Measurements from ENCODE around the gene ADSL.

Gene ADSL

DNA sequence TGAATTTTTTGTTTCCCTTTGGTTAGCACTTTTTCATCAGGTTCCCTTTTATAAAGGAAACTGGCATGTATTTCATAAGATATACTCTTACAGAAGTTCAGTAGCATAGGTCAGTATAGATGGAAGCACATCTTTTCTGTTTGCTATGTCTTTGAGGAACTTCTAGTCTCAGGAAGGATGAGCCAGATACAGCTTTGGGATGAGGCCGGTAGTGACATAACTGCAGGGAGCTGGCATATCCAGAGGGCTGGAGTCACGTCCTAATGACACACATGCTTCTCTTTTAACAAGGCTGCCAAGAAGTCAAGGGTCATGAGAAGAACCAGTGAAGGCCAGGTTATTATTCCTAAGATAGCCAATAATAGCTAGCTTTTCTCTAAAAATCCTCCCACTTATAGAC, 33.3 kb upstream of the ADSL start:
- no peak for DNase-seq
- Histone ChIP-seq H3K36me3 (replicated peaks) (peaks cover 59% of the 10 kb centered on the region), H3K27me3 (replicated peaks) (no peaks in the 10 kb centered on the region), H3K27ac (no peak overlapping the region), H3K4me3 (ENCODE audit: low read depth, low read length) (no peak overlapping the region)
- TF ChIP-seq, protein P1, sequence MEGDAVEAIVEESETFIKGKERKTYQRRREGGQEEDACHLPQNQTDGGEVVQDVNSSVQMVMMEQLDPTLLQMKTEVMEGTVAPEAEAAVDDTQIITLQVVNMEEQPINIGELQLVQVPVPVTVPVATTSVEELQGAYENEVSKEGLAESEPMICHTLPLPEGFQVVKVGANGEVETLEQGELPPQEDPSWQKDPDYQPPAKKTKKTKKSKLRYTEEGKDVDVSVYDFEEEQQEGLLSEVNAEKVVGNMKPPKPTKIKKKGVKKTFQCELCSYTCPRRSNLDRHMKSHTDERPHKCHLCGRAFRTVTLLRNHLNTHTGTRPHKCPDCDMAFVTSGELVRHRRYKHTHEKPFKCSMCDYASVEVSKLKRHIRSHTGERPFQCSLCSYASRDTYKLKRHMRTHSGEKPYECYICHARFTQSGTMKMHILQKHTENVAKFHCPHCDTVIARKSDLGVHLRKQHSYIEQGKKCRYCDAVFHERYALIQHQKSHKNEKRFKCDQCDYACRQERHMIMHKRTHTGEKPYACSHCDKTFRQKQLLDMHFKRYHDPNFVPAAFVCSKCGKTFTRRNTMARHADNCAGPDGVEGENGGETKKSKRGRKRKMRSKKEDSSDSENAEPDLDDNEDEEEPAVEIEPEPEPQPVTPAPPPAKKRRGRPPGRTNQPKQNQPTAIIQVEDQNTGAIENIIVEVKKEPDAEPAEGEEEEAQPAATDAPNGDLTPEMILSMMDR (IDR thresholded peaks at IDR 0.05; ENCODE audit: low read depth, low read length, missing control alignments) = no peak
- in situ Hi-C loops (cut with HindIII; ENCODE audit: low pct_ligation_motif_present, low sequenced_read_pairs) = no loop called here

DNA sequence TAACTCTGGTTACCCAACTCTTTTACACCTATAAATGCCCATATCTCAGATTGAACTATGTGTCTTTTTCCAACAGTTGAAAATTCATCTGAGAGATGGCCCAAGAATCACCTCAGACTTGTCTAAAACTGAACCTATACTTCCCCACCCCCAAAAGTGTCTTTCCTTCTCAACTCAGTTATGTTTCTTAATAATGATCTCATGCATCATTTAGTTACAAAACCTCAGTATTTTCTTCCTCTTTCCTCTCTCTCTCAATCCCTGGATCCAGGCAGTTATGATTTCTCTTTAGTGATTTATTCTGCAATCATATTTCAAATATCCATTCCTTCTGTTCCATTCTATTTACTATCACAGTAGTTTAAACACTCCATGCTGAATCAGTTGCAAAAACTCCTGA, 32.3 kb upstream of the ADSL start:
- Histone ChIP-seq H3K27ac (no peak overlapping the region), H3K4me3 (ENCODE audit: low read depth, low read length) (no peak overlapping the region), H3K27me3 (replicated peaks) (no peaks in the 10 kb centered on the region), H3K36me3 (replicated peaks) (peaks cover 53% of the 10 kb centered on the region)
- no peak for DNase-seq
- in situ Hi-C loops (cut with HindIII; ENCODE audit: low pct_ligation_motif_present, low sequenced_read_pairs) = no loop called here
- TF ChIP-seq, protein P1 (IDR thresholded peaks at IDR 0.05; ENCODE audit: low read depth, low read length, missing control alignments) = no peak

DNA sequence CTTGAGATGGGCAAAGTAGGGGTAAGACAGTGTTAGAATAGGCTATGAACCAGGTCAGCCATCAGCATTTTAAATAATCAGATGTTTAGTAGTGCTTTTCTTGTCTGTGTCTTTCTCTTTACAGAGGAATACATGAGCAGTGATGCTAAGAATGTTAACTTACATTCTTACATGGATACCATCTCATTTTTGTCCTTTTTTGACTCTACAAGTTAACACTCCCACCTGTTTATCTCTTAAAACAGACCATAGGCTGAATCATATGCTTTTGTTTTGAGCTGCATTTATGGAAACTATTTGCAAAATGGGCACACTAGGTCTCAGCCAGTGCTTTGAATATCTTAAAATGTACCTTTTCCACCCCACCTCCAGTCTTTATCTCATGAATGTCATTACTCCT, 25.6 kb upstream of the ADSL start:
- in situ Hi-C loops (cut with HindIII; ENCODE audit: low pct_ligation_motif_present, low sequenced_read_pairs) = no loop called here
- Histone ChIP-seq H3K27ac (no peak overlapping the region), H3K4me3 (ENCODE audit: low read depth, low read length) (no peak overlapping the region), H3K27me3 (replicated peaks) (no peaks in the 10 kb centered on the region), H3K36me3 (replicated peaks) (peaks cover 35% of the 10 kb centered on the region)
- TF ChIP-seq, protein P1 (IDR thresholded peaks at IDR 0.05; ENCODE audit: low read depth, low read length, missing control alignments) = no peak
- DNase-seq = no peak

DNA sequence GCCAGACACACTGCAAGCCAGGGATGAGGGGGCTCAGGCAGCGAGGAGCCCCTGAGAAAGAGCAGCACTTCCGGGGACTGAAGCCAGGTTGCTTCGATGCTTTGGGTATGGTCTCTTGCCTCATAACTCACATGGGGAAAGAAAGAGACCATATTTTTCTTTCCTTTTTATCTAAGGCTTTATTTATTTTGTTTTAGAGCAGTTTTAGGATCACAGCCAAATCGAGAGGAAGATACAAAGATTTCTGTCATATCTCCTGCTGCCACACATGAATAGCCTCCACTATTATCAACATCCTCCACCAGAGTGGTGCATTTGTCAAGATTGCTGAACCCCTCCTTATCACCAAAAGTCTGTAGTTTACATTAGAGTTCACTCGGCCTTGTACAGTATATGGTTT, 24.3 kb upstream of the ADSL start:
- no peak overlapping the region for H3K4me3 ChIP-seq (ENCODE audit: low read depth, low read length)
- TF ChIP-seq, protein P1 (IDR thresholded peaks at IDR 0.05; ENCODE audit: low read depth, low read length, missing control alignments) = no peak
- H3K27me3 ChIP-seq (replicated peaks) = no peaks in the 10 kb centered on the region
- peaks cover 26% of the 10 kb centered on the region for H3K36me3 ChIP-seq (replicated peaks)
- in situ Hi-C loops (cut with HindIII; ENCODE audit: low pct_ligation_motif_present, low sequenced_read_pairs) = no loop called here
- no peak overlapping the region for H3K27ac ChIP-seq
- DNase-seq = no peak

DNA sequence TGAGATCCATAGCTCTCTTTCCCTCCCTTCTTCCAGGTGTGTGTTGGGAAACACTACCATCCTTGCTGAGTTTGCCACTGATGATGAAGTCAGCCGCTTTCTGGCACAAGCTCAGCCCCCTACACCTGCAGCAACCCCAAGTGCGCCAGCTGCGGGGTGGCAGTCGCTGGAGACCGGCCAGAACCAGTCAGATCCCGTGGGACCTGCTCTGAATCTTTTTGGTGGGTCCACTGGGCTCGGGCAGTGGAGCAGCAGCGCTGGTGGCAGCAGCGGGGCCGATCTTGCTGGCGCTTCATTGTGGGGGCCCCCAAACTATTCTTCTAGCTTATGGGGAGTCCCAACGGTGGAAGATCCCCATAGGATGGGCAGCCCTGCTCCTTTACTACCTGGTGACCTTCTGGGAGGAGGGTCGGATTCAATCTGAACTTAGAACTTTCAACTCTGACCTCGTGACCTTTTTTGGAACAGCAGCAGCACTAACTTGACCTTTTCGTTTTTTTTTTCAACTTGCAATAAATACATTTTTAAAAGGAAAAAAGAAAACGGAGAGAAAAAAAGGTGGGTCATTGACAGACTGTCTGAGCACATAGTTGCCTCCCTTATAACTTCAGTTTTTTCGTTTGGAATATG, 23.4 kb upstream of the ADSL start:
- DNase-seq = no peak
- TF ChIP-seq, protein P1 (IDR thresholded peaks at IDR 0.05; ENCODE audit: low read depth, low read length, missing control alignments) = no peak
- Histone ChIP-seq H3K36me3 (replicated peaks) (peaks cover 17% of the 10 kb centered on the region), H3K4me3 (ENCODE audit: low read depth, low read length) (no peak overlapping the region), H3K27me3 (replicated peaks) (no peaks in the 10 kb centered on the region), H3K27ac (no peak overlapping the region)
- in situ Hi-C loops (cut with HindIII; ENCODE audit: low pct_ligation_motif_present, low sequenced_read_pairs) = no loop called here

DNA sequence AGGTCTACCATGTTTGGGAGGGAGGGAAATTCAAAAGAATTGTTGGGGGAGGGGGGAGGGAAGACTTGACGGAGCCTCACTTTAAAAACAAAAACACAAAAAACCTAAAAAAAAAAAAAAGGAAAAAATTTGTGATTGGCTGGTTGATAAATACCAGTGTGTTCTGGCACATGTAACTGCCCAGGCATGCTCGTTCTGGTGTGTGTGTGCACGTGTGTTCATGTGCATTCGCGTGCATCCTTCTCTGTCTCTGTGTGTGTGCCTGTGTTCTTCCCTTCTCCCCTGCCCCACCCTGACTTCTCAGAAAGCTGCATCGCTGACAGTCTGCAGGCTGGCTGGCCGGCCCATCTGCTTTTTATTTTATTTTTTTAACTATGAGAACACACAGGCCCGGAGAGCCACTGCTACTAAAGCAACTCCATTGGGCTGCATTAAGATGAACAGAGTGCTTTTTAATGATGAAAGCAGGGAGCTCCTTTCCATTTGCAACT, 22.6 kb upstream of the ADSL start:
- no peaks in the 10 kb centered on the region for H3K27me3 ChIP-seq (replicated peaks)
- H3K4me3 ChIP-seq (ENCODE audit: low read depth, low read length) = no peak overlapping the region
- TF ChIP-seq, protein P1 (IDR thresholded peaks at IDR 0.05; ENCODE audit: low read depth, low read length, missing control alignments) = no peak
- no peak overlapping the region for H3K27ac ChIP-seq
- no peak for DNase-seq
- peaks cover 14% of the 10 kb centered on the region for H3K36me3 ChIP-seq (replicated peaks)
- in situ Hi-C loops (cut with HindIII; ENCODE audit: low pct_ligation_motif_present, low sequenced_read_pairs) = no loop called here
